NCI-H128 (cell line): Measurements from ENCODE around the gene PUSL1.

Experiments used
- DNase-seq: peaks from one replicate; lab custom pipeline; 2025; ENCODE audit not compliant: unreplicated experiment; lab: John Stamatoyannopoulos, UW

Gene PUSL1

GRCh38 chr1:1279028-1279427, 29.4 kb upstream of the PUSL1 start:
- no peak for DNase-seq

GRCh38 chr1:1280782-1281481, 27.5 kb upstream of the PUSL1 start:
- no peak for DNase-seq

- no peak for DNase-seq
Observed at GRCh38 chr1:1281533-1282321, 26.7 kb upstream of the PUSL1 start.

GRCh38 chr1:1282998-1283397, 25.4 kb upstream of the PUSL1 start:
- no peak for DNase-seq

- no peak for DNase-seq
Observed at GRCh38 chr1:1283821-1284220, 24.6 kb upstream of the PUSL1 start.

GRCh38 chr1:1284221-1285101, 23.9 kb upstream of the PUSL1 start:
- no peak for DNase-seq

GRCh38 chr1:1285102-1285571, 23.3 kb upstream of the PUSL1 start:
- no peak for DNase-seq

- DNase-seq, result no peak
Observed at GRCh38 chr1:1285611-1286311, 22.6 kb upstream of the PUSL1 start.

- DNase-seq, result no peak
Observed at GRCh38 chr1:1286313-1287261, 21.8 kb upstream of the PUSL1 start.

- DNase-seq, result no peak
Observed at GRCh38 chr1:1287288-1288110, 20.9 kb upstream of the PUSL1 start.

GRCh38 chr1:1290238-1290731, 18.1 kb upstream of the PUSL1 start:
- no peak for DNase-seq

GRCh38 chr1:1291023-1291528, 17.3 kb upstream of the PUSL1 start:
- DNase-seq, result no peak

- peak; percentile 34 for DNase-seq
Observed at GRCh38 chr1:1291548-1292441, 16.6 kb upstream of the PUSL1 start.

- no peak for DNase-seq
Observed at GRCh38 chr1:1292442-1292779, 16.0 kb upstream of the PUSL1 start.

GRCh38 chr1:1292851-1293250, 15.5 kb upstream of the PUSL1 start:
- no peak for DNase-seq

GRCh38 chr1:1293263-1294249, 14.8 kb upstream of the PUSL1 start:
- DNase-seq, result no peak
